GM19043 (cell line): ENCODE measurements around the gene NUDT14.

Source experiments
- ATAC-seq: cut with Tn5 transposase; IDR thresholded peaks from one replicate; pipeline ENCODE4 v1.9.1; 2021; ENCODE audit warnings: low read depth; ENCODE audit not compliant: unreplicated experiment

Gene NUDT14

DNA sequence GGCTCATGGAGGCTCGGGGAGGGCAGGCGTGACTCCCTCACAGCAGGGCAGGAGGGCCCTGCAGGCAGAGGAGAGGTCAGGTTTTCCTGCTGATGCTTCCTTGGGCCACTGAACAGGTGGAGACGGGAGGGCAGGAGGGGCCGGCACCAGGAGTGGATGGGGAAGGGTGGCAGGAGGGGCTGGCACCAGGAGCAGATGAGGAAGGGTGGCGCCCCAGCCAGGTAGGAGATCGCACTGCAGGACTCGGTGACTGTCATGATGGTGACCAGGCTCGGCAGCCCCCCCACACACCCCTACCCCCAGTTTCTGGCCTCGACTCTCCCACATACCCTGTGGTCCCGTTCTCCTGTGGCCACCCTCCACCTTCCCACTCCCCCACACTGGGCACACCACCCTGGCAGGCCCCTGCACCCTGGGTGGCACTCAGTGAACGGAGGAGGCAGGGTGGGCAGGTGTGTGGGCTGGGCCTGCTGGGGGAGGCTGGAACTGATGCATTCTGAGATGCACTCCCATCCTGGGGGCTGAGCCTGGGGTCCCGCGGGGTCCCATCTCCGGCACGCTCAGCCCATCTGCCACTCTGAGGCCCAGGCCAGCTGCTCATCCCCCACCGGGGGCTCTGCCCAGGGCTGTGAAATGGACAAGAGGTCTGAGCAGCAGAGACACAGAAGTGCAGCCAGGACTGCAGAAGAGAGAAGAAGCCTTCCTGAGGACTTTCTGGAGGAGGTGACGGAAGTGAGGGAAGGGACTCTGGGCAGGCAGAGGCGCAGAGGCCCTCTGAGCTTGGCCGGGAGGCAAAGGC, 2.8 kb downstream of the NUDT14 start:
- ATAC-seq, result no peak

DNA sequence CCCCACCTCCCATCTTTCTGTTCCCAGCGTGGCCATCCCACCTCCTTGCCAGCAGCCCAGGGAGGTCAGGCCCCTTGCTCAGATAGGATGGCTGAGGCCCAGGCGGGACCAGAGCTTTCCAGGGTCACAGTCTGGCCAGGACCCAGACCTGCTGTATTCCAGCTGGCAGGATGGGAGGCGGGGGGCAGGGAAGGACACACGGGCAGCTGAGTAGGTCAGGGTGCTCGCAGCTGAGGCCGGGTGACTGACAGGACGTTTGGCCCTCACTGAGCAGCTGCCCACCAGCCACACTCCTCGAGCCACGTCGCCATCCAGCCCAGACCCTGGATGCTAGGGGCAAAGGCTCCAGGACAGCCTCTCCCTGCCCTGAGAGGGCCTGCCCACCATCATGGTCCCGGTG, 4.0 kb downstream of the NUDT14 start:
- ATAC-seq, result no peak

DNA sequence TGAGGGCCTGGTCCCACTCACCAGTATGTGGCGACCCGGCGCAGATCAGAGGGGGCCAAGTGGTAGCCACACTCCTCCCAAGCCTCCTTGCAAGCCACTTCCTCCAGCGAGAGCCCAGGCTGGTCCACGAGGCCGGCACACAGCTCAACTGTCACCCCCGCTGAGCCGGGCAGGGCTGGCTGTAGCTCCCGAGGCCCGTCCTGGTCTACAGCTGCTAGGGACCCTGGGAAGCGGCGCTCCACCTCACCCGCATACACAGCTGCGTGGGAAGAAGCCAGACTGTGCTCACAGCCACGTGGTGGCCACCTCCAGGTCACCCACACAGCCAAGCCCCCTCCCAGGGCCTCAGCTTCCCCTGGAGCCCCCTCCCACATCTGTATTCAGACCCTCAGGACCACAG, 4.6 kb downstream of the NUDT14 start:
- ATAC-seq, result no peak

DNA sequence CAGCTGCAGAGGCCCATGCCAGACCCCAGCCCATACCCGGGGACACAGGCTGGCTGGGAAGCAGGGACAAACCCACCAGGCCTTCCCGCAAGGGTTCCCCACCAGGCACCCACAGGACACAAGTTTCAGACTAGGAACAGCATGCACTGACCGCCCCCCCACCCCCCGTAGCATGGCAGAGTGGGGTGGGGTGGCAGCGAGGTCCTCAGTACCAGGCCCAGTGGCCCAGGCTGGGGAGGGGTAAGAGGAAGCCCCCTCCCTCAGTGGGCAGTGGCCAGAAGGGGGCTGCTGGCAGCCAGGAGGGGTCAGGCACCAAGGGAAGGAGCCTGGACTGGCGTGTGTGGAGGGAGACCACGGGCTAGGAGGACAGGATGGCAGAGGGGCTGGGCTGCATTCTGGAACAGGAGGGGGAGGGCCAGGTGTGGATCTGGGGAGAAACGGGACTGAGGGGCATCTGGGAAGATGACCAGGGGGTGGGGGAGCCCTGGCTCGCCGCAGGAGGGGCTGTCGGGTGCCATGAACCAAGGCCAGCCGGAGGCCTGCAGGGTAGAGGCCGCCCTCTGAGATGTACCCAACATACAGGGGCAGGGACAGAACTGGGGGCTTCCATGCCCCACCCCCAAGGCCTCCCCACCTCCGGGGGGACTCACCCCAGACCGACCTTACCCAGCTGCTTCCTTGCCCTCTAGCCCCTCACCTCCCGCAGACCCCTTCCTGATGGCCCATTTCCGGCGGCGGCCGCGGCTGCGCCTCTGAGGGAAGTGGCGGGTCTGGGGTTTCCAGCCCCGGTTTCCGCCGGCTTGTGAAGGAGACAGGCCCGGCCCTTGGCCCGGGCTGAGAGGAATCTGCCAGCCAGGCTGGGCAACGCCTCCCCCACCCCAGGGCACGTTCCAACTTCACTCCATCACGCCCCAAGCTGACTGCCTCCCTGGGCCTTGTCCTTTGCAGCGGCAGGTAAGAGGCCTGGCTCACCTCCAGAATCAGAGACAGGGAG, 6.9 kb downstream of the NUDT14 start:
- no peak for ATAC-seq

DNA sequence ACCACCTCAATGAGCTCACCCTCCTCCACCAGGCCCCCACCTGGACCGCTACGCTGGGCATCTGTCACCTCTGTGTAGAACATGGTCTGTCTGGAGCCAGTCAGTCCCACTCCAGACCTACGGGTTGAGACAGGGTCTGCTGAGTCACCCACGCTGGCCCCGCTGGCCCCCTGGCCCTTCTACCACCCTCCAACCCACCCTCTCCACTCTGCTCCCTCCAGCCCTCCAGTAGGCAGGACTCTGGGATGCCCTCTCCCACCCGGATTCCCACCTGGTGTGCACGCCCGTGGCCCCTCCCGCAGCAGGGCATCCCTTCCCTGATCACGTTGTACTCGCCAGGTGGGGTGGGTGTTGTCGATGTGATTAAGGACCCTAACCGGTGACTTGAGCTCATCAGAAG, 8.0 kb downstream of the NUDT14 start:
- ATAC-seq, result no peak

DNA sequence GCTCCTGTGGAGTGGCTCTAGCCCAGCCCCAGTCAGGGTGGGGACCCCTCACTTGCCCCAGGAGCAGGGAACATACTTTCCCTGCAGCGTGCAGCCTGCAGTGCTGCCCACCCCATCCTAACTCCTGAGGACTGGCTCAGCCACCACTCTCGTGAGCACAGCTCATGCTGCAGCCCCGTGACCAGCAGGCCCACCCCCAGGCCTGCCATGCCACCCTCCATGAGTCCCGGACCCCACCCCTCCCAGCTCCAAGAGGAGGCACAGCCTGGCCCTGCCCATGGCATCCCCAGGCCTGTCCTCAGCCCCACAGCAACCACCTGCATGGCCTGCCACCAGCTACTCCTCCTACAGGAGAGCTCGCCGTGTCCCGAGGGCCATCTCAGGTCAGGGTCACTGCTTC, 8.6 kb downstream of the NUDT14 start:
- ATAC-seq, result no peak

DNA sequence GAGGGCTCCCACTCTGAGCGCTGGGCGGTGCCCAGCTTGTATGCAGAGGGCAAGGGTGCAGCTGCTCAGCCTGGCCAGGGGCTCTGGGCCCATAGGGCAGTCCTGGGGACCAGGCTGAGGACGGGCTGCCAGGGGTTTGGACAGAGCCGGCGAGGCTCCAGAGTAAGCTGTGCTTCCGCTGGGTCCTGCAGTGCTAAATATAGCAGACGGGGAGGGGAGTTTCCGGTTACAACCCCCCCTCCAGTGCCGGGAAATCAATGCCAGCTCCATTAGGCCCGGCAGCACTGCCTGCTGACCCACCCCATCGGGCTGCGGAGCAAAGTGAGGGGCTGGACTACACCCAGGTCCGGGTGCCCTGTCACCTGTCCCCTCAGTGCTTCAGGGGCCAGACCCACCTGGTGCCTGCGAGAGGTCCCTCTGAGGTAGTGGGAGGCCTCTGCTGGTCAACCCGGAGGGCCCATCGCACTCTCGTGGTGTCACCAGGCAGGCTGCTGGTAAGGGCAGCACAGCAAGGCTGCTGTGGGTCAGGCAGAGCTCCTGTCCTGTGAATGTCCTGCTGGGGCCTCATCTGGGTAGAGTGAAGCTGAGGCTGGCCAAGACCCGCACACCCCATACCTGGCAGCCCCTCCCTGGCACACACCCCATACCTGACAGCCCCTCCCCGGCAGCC, 10.0 kb downstream of the NUDT14 start:
- ATAC-seq, result no peak

DNA sequence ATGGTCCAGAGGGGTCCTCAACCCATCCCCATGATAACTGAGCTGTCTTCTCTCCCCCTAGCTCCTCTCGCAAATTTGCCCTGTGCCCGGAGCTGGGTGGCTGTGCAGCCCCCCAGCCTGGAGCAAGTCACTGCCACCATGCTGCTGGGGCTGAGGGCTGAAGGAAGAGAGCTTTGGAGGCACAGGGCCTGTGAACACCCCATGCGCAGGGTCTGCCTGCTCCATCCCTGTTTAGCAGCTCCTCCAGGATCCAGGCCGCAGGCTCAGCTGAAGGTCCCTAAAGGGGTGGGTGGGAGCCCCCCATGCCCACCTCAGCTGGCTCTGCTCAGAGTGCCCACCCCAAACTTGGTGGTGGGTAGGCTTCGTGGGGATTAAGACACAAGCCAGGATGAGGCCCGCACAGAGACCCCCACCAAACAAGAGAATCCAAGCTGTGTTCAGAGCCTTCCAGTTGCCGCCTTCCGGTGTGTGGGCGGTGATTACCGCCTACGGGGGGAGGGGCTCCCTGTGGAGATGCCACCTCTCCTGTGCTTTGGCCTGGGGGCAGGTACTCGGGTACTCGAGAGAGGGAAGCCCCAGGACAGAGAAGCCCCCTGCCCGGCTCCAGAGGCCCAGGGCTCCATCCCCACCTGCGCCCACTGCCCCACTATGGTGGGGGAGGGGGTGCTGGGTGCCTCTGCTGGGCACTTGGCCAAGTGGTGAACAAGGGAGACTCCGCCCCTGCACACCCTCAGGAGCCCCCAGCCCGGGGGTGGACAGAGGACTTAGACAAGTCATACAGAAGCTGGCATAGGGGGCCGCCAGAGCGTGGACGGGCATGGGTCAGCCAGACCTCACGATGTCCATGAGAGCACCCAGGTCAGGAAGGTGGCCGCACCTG, 11.1 kb downstream of the NUDT14 start:
- no peak for ATAC-seq

DNA sequence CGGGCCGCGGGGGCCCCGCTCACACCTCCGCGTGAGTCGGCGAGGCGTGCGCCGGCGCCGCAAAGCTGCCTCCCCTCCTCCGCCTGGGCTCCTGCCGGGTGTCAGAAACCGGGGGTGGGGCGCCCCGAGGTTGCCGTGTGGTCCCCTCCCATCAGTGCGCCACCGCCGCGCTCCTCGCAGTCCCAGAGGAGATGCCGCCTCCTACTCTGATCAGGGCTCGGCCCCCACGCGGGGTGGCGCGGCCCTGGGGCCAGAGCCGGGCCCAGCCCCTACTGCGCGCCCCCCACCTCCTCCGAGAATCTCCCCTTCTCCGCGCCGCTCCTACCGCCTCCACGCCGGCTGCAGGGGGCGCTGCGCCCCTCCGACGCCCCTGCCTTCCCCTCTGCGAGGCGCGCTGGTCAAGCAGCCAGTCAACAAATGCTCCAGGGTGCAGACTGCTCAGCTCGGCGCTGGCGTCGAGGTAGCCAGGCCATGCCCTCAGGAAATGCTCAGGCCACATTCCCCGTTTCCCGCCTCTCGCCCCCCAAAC, 12.1 kb downstream of the NUDT14 start:
- no peak for ATAC-seq

DNA sequence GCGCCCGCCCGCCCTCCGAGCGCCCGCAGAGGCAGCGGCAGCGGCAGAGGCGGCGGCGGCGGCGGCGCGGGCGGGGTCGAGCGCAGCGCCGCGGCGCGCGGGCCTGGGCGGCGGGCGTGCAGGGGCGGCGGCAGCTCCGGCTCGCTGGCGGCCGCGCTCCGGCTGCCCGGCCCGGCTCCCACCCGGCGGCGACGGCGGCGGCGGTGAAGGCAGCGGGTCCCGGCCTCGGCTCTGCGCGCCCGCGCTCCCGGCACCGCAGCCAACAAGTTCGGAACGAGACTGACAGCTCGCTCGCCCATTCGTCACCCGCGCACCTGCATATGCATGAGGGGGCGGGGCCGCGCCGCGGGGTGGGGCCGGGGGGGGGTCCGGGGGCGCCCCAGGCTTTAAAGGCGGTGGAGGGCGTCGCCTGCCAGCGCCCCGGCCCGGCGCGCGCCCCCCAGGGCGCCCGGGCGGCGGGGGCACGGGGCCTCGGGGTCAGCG, 12.6 kb downstream of the NUDT14 start, which contains the start of gene JAG2:
Gene JAG2 (minus strand): TSS at position 281 of the 483 bp plus-strand sequence. CDS start 356 bp downstream, outside the sequence.
- no peak for ATAC-seq

DNA sequence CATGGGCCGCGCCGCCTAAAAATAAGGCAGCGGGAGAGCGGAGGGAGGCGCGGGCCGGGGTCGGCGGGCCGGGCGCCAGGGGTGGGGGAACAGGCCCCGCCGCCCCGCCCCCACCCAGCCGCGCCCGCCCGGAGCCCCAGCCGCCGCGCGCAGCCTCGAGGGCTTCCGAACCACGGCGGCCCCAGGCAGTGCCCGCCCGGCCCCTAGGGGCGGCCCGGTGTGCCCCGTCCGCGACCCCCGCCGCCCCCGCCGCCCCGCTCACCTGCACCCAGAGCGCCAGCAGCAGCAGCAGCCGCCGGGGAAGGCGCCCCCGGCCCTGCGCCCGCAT, 13.1 kb downstream of the NUDT14 start:
- ATAC-seq, result no peak

DNA sequence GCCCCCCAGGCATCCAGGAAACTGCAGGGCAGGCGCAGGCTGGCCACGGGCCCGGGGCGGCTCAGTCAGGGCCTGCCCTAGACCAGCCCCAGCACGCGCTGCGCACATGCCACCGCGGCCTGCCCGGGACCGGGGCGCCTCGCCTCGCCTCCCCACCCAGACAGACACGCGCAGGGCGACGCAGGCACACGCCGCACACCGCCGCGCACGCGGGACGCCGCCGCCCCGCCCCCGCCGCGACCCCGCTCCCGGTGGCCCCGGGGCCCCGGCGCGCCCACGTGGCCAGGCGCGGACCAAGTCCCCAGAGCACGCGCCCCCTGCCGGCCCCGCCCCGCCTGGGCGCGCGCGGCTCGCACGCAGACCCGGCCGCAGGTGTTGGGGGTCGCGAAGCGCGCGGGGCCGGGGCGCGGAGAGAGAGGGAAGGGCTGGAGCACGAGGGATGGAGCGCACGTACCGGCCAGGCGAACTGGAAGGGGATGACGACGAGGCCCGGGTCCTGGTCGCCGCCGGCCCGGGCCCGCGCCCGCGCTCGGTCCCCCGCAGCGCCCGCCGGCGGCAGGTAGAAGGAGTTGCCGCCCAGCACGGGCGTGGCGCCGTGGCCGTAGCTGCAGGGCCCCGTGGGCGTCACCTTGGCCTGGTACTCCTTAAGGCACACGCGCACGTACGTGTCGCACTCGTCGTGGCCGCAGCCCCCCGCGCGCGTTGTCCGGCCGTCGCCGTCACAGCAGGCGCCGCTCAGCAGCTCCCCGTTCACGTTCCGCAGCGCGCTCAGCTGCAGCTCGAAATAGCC, 13.6 kb downstream of the NUDT14 start:
- ATAC-seq, result no peak

DNA sequence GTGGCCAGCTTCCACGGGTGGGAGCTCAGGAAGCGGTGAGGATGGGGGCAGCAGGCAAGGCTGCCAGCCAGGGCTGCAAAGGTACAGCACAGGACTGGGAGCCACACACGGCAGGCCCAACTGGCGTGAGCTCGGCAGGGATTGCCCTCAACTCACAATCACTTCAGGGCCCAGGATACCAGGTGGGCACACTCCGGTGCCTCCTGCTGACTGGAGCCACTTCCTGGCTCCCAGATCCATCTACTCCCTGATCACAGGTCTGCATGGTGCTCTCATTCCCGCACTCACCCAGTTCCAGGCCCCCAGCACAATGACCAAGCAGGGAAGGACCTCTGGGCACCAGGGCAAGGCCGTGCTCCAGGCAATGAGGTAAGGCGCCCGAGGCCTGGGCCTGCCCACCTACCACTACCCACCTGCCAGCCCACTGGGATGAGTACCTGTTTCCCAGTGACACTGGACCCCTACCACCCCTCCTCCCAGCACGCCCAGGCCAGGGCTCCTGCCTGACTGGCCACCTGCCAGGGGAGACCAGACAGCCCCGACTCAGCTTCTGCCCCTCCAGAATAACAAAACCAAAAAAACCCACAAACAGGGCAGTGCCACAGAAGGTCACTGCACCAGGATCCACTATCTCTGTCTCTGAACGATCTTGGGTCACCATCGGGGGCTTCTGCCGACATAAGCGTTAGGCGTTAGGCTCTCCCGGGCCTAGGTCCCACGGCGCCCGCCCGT, 14.4 kb downstream of the NUDT14 start:
- no peak for ATAC-seq

DNA sequence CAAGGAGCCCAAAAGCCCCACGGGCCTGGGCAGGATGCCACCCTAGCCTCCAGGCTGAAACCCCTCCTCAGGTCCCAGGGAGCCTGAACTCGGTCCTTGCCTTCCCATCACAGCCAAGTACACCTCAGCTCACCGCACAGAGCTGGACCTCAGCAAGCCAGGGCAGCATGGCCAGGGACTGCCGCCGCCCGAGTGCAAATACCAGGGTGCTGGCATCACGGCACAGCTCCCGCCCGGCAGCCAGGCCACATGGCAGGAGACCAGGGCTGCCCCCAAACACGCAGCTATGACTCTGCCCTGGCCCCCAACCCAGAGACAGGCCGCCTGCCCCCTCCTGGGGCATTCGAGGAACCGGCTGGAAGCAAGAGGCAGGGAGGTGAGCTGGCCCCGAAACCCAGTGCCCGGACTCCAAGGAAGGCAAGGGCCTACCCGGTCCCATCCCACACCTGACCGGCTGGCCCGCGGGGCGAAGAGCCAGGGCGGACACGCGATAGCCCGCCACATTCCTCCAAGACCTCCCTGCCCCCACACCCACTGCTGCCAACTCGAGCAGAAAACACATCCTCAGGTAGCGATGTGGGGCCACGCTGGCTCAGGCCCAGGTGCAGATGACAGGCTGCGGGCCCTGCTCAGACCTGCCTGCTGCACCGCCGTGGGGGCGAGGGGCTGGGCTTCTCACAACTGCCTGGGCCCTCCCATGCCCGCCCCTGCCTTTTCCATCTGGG, 15.2 kb downstream of the NUDT14 start:
- no peak for ATAC-seq

DNA sequence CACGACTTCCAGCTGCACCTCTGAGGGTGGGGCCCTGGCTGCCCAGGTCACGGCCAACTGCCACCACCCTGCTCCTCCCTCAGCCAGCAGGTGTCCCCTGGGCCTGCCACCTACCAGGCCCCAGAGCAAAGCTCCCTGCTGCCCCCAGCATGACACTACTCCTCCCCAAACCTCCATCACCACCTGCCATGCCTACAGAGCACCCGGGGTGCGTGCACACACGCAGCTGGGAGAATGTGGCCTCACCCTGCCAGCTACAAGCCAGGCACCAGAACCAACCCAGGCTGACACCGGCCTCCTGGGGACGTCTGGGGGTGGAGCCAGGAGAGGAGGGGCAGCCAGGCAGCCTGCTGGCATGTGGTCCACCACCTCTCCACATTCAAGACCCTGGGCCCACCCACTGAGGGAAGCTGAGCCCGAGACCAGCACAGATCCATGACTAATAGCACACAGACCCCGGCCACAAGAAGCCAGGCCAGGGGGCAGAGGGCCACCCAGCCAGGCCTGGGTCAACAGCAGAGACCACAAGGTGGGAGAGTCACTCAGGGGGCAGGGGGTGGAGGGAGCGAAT, 15.9 kb downstream of the NUDT14 start:
- no peak for ATAC-seq

DNA sequence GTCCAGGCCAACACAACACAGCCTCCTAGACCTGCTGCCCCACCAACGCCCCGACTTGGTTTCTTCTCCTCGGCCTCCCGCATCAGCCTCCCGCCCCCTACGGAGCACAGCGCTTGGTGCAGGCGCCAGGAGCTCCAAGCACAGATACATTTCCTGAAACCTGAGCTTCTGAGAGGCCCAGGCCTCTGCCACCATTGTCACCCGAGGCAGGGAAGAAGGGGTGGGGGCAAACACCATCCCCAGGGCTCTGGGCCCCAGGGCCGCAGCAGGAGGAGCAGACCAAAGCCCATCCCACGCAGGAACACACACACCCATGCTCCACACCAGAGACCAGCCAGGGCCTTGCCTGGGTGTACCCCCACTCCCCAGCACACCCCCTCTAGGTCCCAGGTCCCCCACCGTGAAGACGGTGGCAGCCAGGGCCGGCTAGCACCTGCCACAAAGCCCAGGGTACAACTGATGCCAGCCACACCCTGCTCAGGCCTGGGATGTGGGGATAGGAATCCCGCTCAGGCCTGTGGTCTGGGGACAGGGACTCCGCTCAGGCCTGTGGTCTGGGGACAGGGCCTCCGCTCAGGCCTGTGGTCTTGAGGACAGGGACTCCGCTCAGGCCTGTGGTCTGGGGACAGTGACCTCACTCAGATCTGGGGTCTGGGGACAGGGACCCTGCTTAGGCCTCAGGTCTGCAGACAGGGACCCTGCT, 17.9 kb downstream of the NUDT14 start:
- ATAC-seq, result no peak

DNA sequence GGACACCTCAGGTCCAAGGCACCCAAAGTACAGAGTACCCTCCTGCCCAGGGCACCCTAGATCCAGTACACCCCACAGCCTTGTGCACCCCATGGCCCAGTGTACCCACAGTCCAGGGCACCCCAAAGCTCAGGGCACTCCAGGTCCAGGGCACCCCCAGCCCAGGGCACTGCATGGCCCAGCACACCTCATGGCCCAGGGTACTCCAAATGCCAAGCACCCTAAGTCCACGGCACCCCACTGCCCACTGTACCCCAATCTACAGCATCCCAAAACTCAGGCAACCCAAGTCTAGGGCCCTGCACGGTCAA, 18.5 kb downstream of the NUDT14 start:
- ATAC-seq, result no peak
